HepG2 (cell line): Measurements from ENCODE around the gene JAG1.

Experiments used
- AGO2 ChIP-seq: fragments of 200-400 bp; formaldehyde crosslinking; optimal IDR thresholded peaks from 2 replicates; pipeline ENCODE3; 2017; ENCODE audit warnings: mild to moderate bottlenecking, low read depth, low read length, moderate library complexity
- EP300 ChIP-seq, 3 experiments: sonication (generic) in 1 of 3; formaldehyde crosslinking in 1 of 3; IDR thresholded peaks; 2 replicates each; pipeline versions ENCODE4 v1.5.1 to v1.6.1; 2011 to 2020; ENCODE audit warnings: low read depth in 2 of 3, low read length in 2 of 3, borderline replicate concordance in 1 of 3, improper control_type of control experiment in 1 of 3, mild to moderate bottlenecking in 1 of 3, missing genetic modification reagents in 1 of 3, moderate library complexity in 1 of 3
- PAF1 ChIP-seq: IDR thresholded peaks from 2 replicates; pipeline ENCODE4 v1.6.1; 2016; ENCODE audit warnings: missing genetic modification reagents, missing compliant biosample characterization
- RBM22 ChIP-seq: fragments of 200-400 bp; formaldehyde crosslinking; optimal IDR thresholded peaks from 2 replicates; pipeline ENCODE3; 2017; ENCODE audit warnings: mild to moderate bottlenecking, low read length, moderate library complexity
- ZNF263 ChIP-seq: sonication (generic); formaldehyde crosslinking; IDR thresholded peaks from 2 replicates; pipeline ENCODE4 v1.4.0; 2020; ENCODE audit warnings: missing genetic modification reagents
- ZNF292 ChIP-seq: sonication (generic); formaldehyde crosslinking; IDR thresholded peaks from 2 replicates; pipeline ENCODE4 v1.8.1; 2022; ENCODE audit warnings: mild to moderate bottlenecking, low read depth, missing genetic modification reagents, borderline replicate concordance
- ZNF577 ChIP-seq: sonication (generic); formaldehyde crosslinking; IDR thresholded peaks from 2 replicates; pipeline ENCODE4 v1.4.0; 2020; ENCODE audit warnings: mild to moderate bottlenecking, low read depth, missing genetic modification reagents, borderline replicate concordance
- ZNF713 ChIP-seq: sonication (generic); formaldehyde crosslinking; IDR thresholded peaks from 2 replicates; pipeline ENCODE4 v1.4.0; 2020; ENCODE audit warnings: mild to moderate bottlenecking, missing genetic modification reagents
- TF ChIP-seq, protein P1 (sequence below), 2 experiments: IDR thresholded peaks; 2 replicates each; pipeline ENCODE4 v1.6.1; 2011 to 2012; ENCODE audit warnings: low read length in 2 of 2, borderline replicate concordance in 1 of 2, low read depth in 1 of 2, mild to moderate bottlenecking in 1 of 2, moderate library complexity in 1 of 2
- TF ChIP-seq, protein P2 (sequence below): sonication (generic); formaldehyde crosslinking; IDR thresholded peaks from 2 replicates; pipeline ENCODE4 v1.8.1; 2023; ENCODE audit warnings: missing genetic modification reagents, inconsistent platforms, borderline replicate concordance

- TF ChIP-seq, protein P1, sequence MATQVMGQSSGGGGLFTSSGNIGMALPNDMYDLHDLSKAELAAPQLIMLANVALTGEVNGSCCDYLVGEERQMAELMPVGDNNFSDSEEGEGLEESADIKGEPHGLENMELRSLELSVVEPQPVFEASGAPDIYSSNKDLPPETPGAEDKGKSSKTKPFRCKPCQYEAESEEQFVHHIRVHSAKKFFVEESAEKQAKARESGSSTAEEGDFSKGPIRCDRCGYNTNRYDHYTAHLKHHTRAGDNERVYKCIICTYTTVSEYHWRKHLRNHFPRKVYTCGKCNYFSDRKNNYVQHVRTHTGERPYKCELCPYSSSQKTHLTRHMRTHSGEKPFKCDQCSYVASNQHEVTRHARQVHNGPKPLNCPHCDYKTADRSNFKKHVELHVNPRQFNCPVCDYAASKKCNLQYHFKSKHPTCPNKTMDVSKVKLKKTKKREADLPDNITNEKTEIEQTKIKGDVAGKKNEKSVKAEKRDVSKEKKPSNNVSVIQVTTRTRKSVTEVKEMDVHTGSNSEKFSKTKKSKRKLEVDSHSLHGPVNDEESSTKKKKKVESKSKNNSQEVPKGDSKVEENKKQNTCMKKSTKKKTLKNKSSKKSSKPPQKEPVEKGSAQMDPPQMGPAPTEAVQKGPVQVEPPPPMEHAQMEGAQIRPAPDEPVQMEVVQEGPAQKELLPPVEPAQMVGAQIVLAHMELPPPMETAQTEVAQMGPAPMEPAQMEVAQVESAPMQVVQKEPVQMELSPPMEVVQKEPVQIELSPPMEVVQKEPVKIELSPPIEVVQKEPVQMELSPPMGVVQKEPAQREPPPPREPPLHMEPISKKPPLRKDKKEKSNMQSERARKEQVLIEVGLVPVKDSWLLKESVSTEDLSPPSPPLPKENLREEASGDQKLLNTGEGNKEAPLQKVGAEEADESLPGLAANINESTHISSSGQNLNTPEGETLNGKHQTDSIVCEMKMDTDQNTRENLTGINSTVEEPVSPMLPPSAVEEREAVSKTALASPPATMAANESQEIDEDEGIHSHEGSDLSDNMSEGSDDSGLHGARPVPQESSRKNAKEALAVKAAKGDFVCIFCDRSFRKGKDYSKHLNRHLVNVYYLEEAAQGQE (IDR thresholded peaks at IDR 0.05; ENCODE audit: borderline replicate concordance in 1 of 2, low read depth in 1 of 2, low read length in 2 of 2) = no peak
- TF ChIP-seq EP300 (IDR thresholded peaks at IDR 0.05; ENCODE audit: low read depth in 2 of 2, low read length in 2 of 2) (no peak), EP300 (CRISPR knock-in tag; IDR thresholded peaks at IDR 0.05; ENCODE audit: borderline replicate concordance) (no peak), RBM22 (no peak), PAF1 (no peak), ZNF577 (no peak), ZNF292 (CRISPR knock-in tag) (no peak), AGO2 (no peak), ZNF263 (CRISPR knock-in tag) (no peak), ZNF713 (CRISPR knock-in tag) (no peak)
- TF ChIP-seq, protein P2, sequence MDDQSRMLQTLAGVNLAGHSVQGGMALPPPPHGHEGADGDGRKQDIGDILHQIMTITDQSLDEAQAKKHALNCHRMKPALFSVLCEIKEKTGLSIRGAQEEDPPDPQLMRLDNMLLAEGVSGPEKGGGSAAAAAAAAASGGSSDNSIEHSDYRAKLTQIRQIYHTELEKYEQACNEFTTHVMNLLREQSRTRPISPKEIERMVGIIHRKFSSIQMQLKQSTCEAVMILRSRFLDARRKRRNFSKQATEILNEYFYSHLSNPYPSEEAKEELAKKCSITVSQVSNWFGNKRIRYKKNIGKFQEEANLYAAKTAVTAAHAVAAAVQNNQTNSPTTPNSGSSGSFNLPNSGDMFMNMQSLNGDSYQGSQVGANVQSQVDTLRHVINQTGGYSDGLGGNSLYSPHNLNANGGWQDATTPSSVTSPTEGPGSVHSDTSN (CRISPR knock-in tag) = no peak
These were observed 55.1 kb downstream of the JAG1 start for GRCh38 chr20:10618611-10619245.
